SK-N-SH (cell line): ENCODE data around the gene SLC29A1. TPM values are rescaled to one million over a fixed set of nuclear protein-coding genes. Genes with fewer than 3 reads are reported as not detected.
A peak's percentile ranks its signal among the peaks of the same experiment; 100 is the strongest.

Source experiments
- CTCF ChIA-PET: fragments of 300-600, 350-600 bp; formaldehyde crosslinking; extraction: SDS; loops from one replicate; lab custom pipeline; 2021; lab: Yijun Ruan, JAX
- POLR2A ChIA-PET: fragments of 350-600 bp; sonication (Branson Sonifier 250); formaldehyde crosslinking; extraction: SDS; loops from one replicate; lab custom pipeline; 2020; ENCODE audit warnings: antibody characterized with exemption, inconsistent platforms; lab: Yijun Ruan, JAX
- DNase-seq: peaks from one replicate; pipeline ENCODE4 v3.0.0; 2012
- H2AFZ ChIP-seq: fragments of 200-600 bp; sonication (generic); 2 replicates; pipeline ENCODE4 v1.8.1; 2016; ENCODE audit warnings: antibody characterized with exemption, mild to moderate bottlenecking, low read depth
- H3F3A ChIP-seq: fragments of 200-600 bp; sonication (generic); replicated peaks from 2 replicates; pipeline ENCODE3; 2016; ENCODE audit warnings: antibody characterized with exemption, mild to moderate bottlenecking; ENCODE audit not compliant: insufficient read depth
- H3K27ac ChIP-seq, 2 experiments: fragments of 200-500 bp in 1 of 2; fragments of 200-600 bp in 1 of 2; sonication (Bioruptor generic) in 1 of 2; sonication (generic), shearing (Covaris generic) in 1 of 2; 2 replicates each; pipeline versions ENCODE4 v1.5.1 to v1.6.1; 2014 to 2016; ENCODE audit warnings: low read depth in 2 of 2, inconsistent platforms in 1 of 2, low read length in 1 of 2, mild to moderate bottlenecking in 1 of 2, mixed read lengths in 1 of 2
- H3K27me3 ChIP-seq: fragments of 200-600 bp; sonication (generic), shearing (Covaris generic); 2 replicates; pipeline ENCODE4 v1.6.1; 2016; ENCODE audit warnings: mixed run types; ENCODE audit not compliant: insufficient read depth
- H3K36me3 ChIP-seq, 2 experiments: fragments of 200-500 bp in 1 of 2; fragments of 200-600 bp in 1 of 2; sonication (Bioruptor generic) in 1 of 2; sonication (generic) in 1 of 2; replicated peaks in 1 of 2; 2 replicates each; pipeline versions ENCODE3 to v1.5.1; 2014 to 2016; ENCODE audit warnings: low read length in 1 of 2, mild to moderate bottlenecking in 1 of 2; ENCODE audit not compliant: insufficient read depth in 2 of 2, control insufficient read depth in 1 of 2
- H3K4me1 ChIP-seq, 2 experiments: fragments of 200-500 bp in 1 of 2; fragments of 200-600 bp in 1 of 2; sonication (Bioruptor generic) in 1 of 2; sonication (generic), shearing (Covaris generic) in 1 of 2; 2 replicates each; pipeline versions ENCODE4 v1.5.1 to v1.6.1; 2014 to 2016; ENCODE audit warnings: low read depth in 1 of 2, low read length in 1 of 2, mixed run types in 1 of 2; ENCODE audit not compliant: insufficient read depth in 2 of 2, control insufficient read depth in 1 of 2
- H3K4me2 ChIP-seq: fragments of 200-600 bp; sonication (generic), shearing (Covaris generic); 2 replicates; pipeline ENCODE4 v1.6.1; 2017; ENCODE audit warnings: mixed run types
- H3K4me3 ChIP-seq, 2 experiments: fragments of 200-500 bp in 1 of 2; fragments of 200-600 bp in 1 of 2; sonication (Bioruptor generic) in 1 of 2; sonication (generic), shearing (Covaris generic) in 1 of 2; 2 replicates each; pipeline versions ENCODE4 v1.5.1 to v1.8.1; 2014 to 2016; ENCODE audit warnings: low read depth in 2 of 2, inconsistent platforms in 1 of 2, low read length in 1 of 2, mild to moderate bottlenecking in 1 of 2, mixed read lengths in 1 of 2, moderate library complexity in 1 of 2
- H3K79me2 ChIP-seq: fragments of 200-600 bp; sonication (generic); 2 replicates; pipeline ENCODE4 v1.8.1; 2017; ENCODE audit warnings: mild to moderate bottlenecking; ENCODE audit not compliant: insufficient read depth
- H3K9ac ChIP-seq: fragments of 200-600 bp; sonication (generic); 2 replicates; pipeline ENCODE4 v1.6.1; 2017; ENCODE audit warnings: mixed run types
- H3K9me2 ChIP-seq: fragments of 200-600 bp; sonication (generic); 2 replicates; pipeline ENCODE4 v1.6.1; 2017; ENCODE audit warnings: mixed run types
- H3K9me3 ChIP-seq: fragments of 200-600 bp; sonication (generic); 2 replicates; pipeline ENCODE4 v1.6.1; 2017; ENCODE audit warnings: mixed run types, mild to moderate bottlenecking, moderate library complexity
- H4K20me1 ChIP-seq: fragments of 200-600 bp; sonication (generic); 2 replicates; pipeline ENCODE4 v1.6.1; 2017; ENCODE audit warnings: mild to moderate bottlenecking, mixed run types; ENCODE audit not compliant: insufficient read depth
- ELF1 ChIP-seq: IDR thresholded peaks from 2 replicates; pipeline ENCODE4 v1.4.0; 2012
- EP300 ChIP-seq, 2 experiments: IDR thresholded peaks; 2 replicates each; pipeline versions ENCODE4 v1.4.0 to v1.6.1; 2012; ENCODE audit warnings: borderline replicate concordance in 1 of 2, low read depth in 1 of 2, low read length in 1 of 2
- EZH2phosphoT487 ChIP-seq: fragments of 200-600 bp; sonication (generic); IDR thresholded peaks from 2 replicates; pipeline ENCODE4 v1.6.1; 2017; ENCODE audit warnings: low read depth, mixed run types, mild to moderate bottlenecking, antibody characterized with exemption, moderate library complexity, borderline replicate concordance
- FOXJ3 ChIP-seq: sonication (generic); formaldehyde crosslinking; IDR thresholded peaks from 2 replicates; pipeline ENCODE4 v1.5.1; 2020; ENCODE audit warnings: mild to moderate bottlenecking, missing genetic modification reagents
- FOXM1 ChIP-seq: IDR thresholded peaks from 2 replicates; pipeline ENCODE4 v1.4.0; 2012; ENCODE audit warnings: low read depth, mild to moderate bottlenecking
- GABPA ChIP-seq: IDR thresholded peaks from 2 replicates; pipeline ENCODE4 v1.4.0; 2012; ENCODE audit warnings: low read depth, mild to moderate bottlenecking
- JUND ChIP-seq: IDR thresholded peaks from 2 replicates; pipeline ENCODE4 v1.4.0; 2012
- MEF2A ChIP-seq: IDR thresholded peaks from 2 replicates; pipeline ENCODE4 v1.4.0; 2012; ENCODE audit warnings: low read depth, borderline replicate concordance
- NFIC ChIP-seq: IDR thresholded peaks from 2 replicates; pipeline ENCODE4 v1.4.0; 2012; ENCODE audit warnings: borderline replicate concordance
- NRF1 ChIP-seq: IDR thresholded peaks from 2 replicates; pipeline ENCODE4 v1.6.1; 2012; ENCODE audit warnings: low read depth, mild to moderate bottlenecking, low read length
- POLR2AphosphoS5 ChIP-seq: IDR thresholded peaks from 2 replicates; pipeline ENCODE4 v1.6.1; 2012; ENCODE audit warnings: low read depth, low read length
- RAD21 ChIP-seq: IDR thresholded peaks from 2 replicates; pipeline ENCODE4 v1.6.1; 2012; ENCODE audit warnings: mild to moderate bottlenecking, low read length
- RCOR1 ChIP-seq: fragments of 150-350 bp; IDR thresholded peaks from 2 replicates; pipeline ENCODE4 v1.6.1; 2017; ENCODE audit warnings: antibody characterized with exemption, low read length
- SIN3A ChIP-seq: IDR thresholded peaks from 2 replicates; pipeline ENCODE4 v1.6.1; 2012; ENCODE audit warnings: low read depth, mild to moderate bottlenecking, low read length, moderate library complexity, borderline replicate concordance
- TAF1 ChIP-seq: IDR thresholded peaks from 2 replicates; pipeline ENCODE4 v1.6.1; 2012; ENCODE audit warnings: low read depth, mild to moderate bottlenecking, low read length, moderate library complexity, borderline replicate concordance
- TEAD4 ChIP-seq: IDR thresholded peaks from 2 replicates; pipeline ENCODE4 v1.4.0; 2012; ENCODE audit warnings: mild to moderate bottlenecking, borderline replicate concordance; ENCODE audit not compliant: insufficient read depth
- YY1 ChIP-seq: IDR thresholded peaks from 2 replicates; pipeline ENCODE4 v1.4.0; 2012; ENCODE audit warnings: low read depth, mild to moderate bottlenecking
- WGBS: methylation state at CpG from one replicate; pipeline ENCODE4 v1.1.6; 2017; ENCODE audit warnings: low lambda C conversion rate; 5-methylcytosine and 5-hydroxymethylcytosine counted together
- polyA plus RNA-seq, 3 experiments: library from polyadenylated mRNA; depleted of rRNA; stranded (reverse); fragments of >200 nt; gene quantifications; 2 replicates each; pipeline ENCODE4 v1.2.3, GENCODE V29; 2012
- TF ChIP-seq, protein P1 (sequence below): IDR thresholded peaks from 2 replicates; pipeline ENCODE4; 2012
- TF ChIP-seq, protein P2 (sequence below): fragments of 200-600 bp; sonication (generic); IDR thresholded peaks from 2 replicates; pipeline ENCODE4 v1.6.1; 2017; ENCODE audit warnings: antibody characterized with exemption, mild to moderate bottlenecking, moderate library complexity
- TF ChIP-seq, protein P3 (sequence below): IDR thresholded peaks from 2 replicates; pipeline ENCODE4 v1.6.1; 2012; ENCODE audit warnings: mild to moderate bottlenecking, low read depth, low read length, moderate library complexity

SLC29A1 gene
- polyA plus RNA-seq, 1 of the 3 experiments (the other 2 are of a cell fraction), result 44.5 TPM

DNA sequence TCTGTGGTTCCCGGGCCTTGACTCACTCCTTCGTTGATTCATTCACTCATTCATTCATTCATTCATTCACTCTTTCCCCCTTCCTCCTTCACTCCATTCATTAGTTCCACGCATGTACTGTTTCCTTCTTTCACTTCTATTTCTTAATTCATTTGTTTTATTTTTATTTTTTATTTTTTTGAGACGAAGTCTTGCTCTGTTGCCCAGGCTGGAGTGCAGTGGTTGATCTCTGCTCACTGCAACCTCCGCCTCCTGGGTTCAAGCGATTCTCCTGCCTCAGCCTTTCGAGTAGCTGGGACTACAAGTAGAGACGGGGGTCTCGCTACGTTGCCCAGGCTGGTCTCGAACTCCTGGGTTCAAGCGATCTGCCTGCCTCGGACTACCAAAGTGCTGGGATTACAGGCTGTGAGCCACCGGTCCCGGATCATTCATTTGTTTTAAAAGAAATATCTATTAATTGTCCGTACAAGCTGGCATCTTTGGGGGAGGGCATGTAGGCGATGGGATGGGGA, 42.4 kb downstream of the SLC29A1 start:
- Histone ChIP-seq H3K36me3 (peaks cover 0 to 2% of the 10 kb centered on the region in 2 experiments), H2AFZ (no peak overlapping the region), H3K27ac (no peak overlapping the region), H3K9ac (no peak overlapping the region), H3K4me2 (peak overlapping the region; percentile 94; the same call in 1 of the 2 replicates), H3K4me3 (peak overlapping the region in 1 of 2 experiments; percentile 89; a peak in 1 of 4 replicates), H3K4me1 (peaks cover 16 to 35% of the 10 kb centered on the region in 2 experiments; a peak in 2 of 4 replicates), H3K27me3 (peaks cover 20% of the 10 kb centered on the region), H3K9me2 (no peaks in the 10 kb centered on the region), H3K79me2 (peaks cover 21% of the 10 kb centered on the region; the same call in 1 of the 2 replicates), H3F3A (peaks cover 11% of the 10 kb centered on the region), H3K9me3 (no peaks in the 10 kb centered on the region), H4K20me1 (no peaks in the 10 kb centered on the region)
- ChIA-PET CTCF (interaction anchor here (1.0 to 9.1 kb wide), 5 partner anchors 10 to 70 kb away, joined by 3 to 238 read pairs (median 59); partner anchors contain the start of gene SLC35B2), POLR2A (no interaction called here)
- DNase-seq, result no peak
- 70% methylated on average over 17 of the region's 17 CpGs for WGBS
- TF ChIP-seq MEF2A, result no peak
- TF ChIP-seq SIN3A, result no peak
- TF ChIP-seq FOXJ3, result no peak
- TF ChIP-seq GABPA, result no peak
- no peak for TF ChIP-seq ELF1
- TF ChIP-seq FOXM1, result no peak
- TF ChIP-seq, protein P1, sequence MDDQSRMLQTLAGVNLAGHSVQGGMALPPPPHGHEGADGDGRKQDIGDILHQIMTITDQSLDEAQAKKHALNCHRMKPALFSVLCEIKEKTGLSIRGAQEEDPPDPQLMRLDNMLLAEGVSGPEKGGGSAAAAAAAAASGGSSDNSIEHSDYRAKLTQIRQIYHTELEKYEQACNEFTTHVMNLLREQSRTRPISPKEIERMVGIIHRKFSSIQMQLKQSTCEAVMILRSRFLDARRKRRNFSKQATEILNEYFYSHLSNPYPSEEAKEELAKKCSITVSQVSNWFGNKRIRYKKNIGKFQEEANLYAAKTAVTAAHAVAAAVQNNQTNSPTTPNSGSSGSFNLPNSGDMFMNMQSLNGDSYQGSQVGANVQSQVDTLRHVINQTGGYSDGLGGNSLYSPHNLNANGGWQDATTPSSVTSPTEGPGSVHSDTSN, result no peak
- TF ChIP-seq NFIC, result no peak
- no peak for TF ChIP-seq RCOR1

DNA sequence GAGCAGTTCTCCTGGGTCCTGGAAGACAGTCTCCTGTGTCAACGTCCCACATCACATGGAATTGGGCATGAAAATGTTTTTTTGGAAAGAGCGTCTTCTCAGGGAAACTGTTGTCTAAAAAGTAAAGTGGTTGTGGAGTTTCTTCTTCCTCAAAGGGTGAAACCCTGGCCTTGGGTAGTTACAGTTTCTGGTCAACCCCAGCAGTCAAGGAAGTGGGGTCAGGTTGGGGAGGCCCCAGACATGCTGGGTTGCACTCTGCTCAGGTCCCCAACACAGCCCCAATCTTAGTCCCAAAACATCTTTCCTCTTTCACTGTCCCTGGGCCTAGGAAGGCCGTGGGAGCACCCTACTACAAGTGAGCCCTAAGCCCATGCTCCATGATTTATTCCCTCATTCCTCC, 43.0 kb downstream of the SLC29A1 start:
- H3K9ac ChIP-seq, result no peak overlapping the region

More for the DNA sequence above, 43.0 kb downstream of the SLC29A1 start:
- no peaks in the 10 kb centered on the region for H4K20me1 ChIP-seq
- H3K27ac ChIP-seq, result no peak overlapping the region
- H2AFZ ChIP-seq, result no peak overlapping the region
- TF ChIP-seq FOXM1 (no peak), RAD21 (no peak), EP300 (IDR thresholded peaks at IDR 0.05; ENCODE audit: borderline replicate concordance in 1 of 2, low read depth in 1 of 2, low read length in 1 of 2) (no peak), TAF1 (no peak), GABPA (no peak), NFIC (no peak), TEAD4 (no peak), EZH2phosphoT487 (no peak), NRF1 (no peak), POLR2AphosphoS5 (no peak), YY1 (no peak), MEF2A (no peak), JUND (no peak)
- TF ChIP-seq, protein P2, sequence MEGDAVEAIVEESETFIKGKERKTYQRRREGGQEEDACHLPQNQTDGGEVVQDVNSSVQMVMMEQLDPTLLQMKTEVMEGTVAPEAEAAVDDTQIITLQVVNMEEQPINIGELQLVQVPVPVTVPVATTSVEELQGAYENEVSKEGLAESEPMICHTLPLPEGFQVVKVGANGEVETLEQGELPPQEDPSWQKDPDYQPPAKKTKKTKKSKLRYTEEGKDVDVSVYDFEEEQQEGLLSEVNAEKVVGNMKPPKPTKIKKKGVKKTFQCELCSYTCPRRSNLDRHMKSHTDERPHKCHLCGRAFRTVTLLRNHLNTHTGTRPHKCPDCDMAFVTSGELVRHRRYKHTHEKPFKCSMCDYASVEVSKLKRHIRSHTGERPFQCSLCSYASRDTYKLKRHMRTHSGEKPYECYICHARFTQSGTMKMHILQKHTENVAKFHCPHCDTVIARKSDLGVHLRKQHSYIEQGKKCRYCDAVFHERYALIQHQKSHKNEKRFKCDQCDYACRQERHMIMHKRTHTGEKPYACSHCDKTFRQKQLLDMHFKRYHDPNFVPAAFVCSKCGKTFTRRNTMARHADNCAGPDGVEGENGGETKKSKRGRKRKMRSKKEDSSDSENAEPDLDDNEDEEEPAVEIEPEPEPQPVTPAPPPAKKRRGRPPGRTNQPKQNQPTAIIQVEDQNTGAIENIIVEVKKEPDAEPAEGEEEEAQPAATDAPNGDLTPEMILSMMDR, result no peak
- TF ChIP-seq, protein P3, sequence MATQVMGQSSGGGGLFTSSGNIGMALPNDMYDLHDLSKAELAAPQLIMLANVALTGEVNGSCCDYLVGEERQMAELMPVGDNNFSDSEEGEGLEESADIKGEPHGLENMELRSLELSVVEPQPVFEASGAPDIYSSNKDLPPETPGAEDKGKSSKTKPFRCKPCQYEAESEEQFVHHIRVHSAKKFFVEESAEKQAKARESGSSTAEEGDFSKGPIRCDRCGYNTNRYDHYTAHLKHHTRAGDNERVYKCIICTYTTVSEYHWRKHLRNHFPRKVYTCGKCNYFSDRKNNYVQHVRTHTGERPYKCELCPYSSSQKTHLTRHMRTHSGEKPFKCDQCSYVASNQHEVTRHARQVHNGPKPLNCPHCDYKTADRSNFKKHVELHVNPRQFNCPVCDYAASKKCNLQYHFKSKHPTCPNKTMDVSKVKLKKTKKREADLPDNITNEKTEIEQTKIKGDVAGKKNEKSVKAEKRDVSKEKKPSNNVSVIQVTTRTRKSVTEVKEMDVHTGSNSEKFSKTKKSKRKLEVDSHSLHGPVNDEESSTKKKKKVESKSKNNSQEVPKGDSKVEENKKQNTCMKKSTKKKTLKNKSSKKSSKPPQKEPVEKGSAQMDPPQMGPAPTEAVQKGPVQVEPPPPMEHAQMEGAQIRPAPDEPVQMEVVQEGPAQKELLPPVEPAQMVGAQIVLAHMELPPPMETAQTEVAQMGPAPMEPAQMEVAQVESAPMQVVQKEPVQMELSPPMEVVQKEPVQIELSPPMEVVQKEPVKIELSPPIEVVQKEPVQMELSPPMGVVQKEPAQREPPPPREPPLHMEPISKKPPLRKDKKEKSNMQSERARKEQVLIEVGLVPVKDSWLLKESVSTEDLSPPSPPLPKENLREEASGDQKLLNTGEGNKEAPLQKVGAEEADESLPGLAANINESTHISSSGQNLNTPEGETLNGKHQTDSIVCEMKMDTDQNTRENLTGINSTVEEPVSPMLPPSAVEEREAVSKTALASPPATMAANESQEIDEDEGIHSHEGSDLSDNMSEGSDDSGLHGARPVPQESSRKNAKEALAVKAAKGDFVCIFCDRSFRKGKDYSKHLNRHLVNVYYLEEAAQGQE, result no peak
- 74% methylated on average over 3 of the region's 3 CpGs for WGBS
- ChIA-PET CTCF (interaction anchor here (0.8 to 9.1 kb wide), 14 partner anchors 11 to 193 kb away, joined by 3 to 238 read pairs (median 12); partner anchors contain the start of genes AARS2, HSP90AB1, SLC35B2 and SPATS1), POLR2A (interaction anchor here (0.8 kb wide), 1 partner anchor 39 kb away, joined by 4 read pairs; no protein-coding TSS in a partner anchor)
- H3K4me1 ChIP-seq, result peaks cover 16 to 37% of the 10 kb centered on the region in 2 experiments; a peak in 2 of 4 replicates
- H3K4me3 ChIP-seq, result no peak overlapping the region
- H3K27me3 ChIP-seq, result peaks cover 22% of the 10 kb centered on the region
- DNase-seq, result no peak
- H3K9me2 ChIP-seq, result no peaks in the 10 kb centered on the region
- H3K9me3 ChIP-seq, result no peaks in the 10 kb centered on the region
- H3K36me3 ChIP-seq, result no peaks in the 10 kb centered on the region
- no peak overlapping the region for H3K4me2 ChIP-seq
- H3F3A ChIP-seq, result peaks cover 11% of the 10 kb centered on the region
- peaks cover 21% of the 10 kb centered on the region; the same call in 1 of the 2 replicates for H3K79me2 ChIP-seq
